IgD-negative memory B cell (primary cell): Measurements from ENCODE around the gene SPPL2C. TPM values are rescaled to one million over a fixed set of nuclear protein-coding genes. Genes with fewer than 3 reads are reported as not detected.

Experiments
- polyA plus RNA-seq: library from polyadenylated mRNA; unstranded; fragments of 300-500 nt; fragmentation: Illumina TruSeq; gene quantifications from one replicate; pipeline ENCODE4 v1.2.3, GENCODE V29; 2021

SPPL2C gene
- polyA plus RNA-seq, 1 donor from 2014 or later: not detected

Other genes with a start within 250 kb of the SPPL2C start
- gene CRHR1, start 60.6 kb upstream of the SPPL2C start, polyA plus RNA-seq: not detected
- not detected for gene MAPT, start 49.7 kb downstream of the SPPL2C start, polyA plus RNA-seq
- gene STH, start 154.4 kb downstream of the SPPL2C start, polyA plus RNA-seq: not detected